Measurements from ENCODE around the gene IL36A.
A peak's percentile ranks its signal among the peaks of the same experiment; 100 is the strongest.

Gene IL36A

DNA sequence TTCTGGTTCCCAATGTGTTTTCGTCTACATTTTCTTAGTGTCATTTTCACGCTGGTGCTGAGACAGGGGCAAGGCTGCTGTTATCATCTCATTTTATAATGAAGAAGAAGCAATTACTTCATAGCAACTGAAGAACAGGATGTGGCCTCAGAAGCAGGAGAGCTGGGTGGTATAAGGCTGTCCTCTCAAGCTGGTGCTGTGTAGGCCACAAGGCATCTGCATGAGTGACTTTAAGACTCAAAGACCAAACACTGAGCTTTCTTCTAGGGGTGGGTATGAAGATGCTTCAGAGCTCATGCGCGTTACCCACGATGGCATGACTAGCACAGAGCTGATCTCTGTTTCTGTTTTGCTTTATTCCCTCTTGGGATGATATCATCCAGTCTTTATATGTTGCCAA, 20.2 kb upstream of the IL36A start:
- no peaks in the 10 kb centered on the region for H3K79me2 ChIP-seq (ENCODE audit: insufficient read depth, low read depth)
- H3K27me3 ChIP-seq (ENCODE audit: insufficient read depth, low read depth), result no peaks in the 10 kb centered on the region
- H3K27ac ChIP-seq, result no peak overlapping the region
- no peak overlapping the region for H3K9ac ChIP-seq
- TF ChIP-seq, protein P1, sequence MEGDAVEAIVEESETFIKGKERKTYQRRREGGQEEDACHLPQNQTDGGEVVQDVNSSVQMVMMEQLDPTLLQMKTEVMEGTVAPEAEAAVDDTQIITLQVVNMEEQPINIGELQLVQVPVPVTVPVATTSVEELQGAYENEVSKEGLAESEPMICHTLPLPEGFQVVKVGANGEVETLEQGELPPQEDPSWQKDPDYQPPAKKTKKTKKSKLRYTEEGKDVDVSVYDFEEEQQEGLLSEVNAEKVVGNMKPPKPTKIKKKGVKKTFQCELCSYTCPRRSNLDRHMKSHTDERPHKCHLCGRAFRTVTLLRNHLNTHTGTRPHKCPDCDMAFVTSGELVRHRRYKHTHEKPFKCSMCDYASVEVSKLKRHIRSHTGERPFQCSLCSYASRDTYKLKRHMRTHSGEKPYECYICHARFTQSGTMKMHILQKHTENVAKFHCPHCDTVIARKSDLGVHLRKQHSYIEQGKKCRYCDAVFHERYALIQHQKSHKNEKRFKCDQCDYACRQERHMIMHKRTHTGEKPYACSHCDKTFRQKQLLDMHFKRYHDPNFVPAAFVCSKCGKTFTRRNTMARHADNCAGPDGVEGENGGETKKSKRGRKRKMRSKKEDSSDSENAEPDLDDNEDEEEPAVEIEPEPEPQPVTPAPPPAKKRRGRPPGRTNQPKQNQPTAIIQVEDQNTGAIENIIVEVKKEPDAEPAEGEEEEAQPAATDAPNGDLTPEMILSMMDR (conservative IDR thresholded peaks at IDR 0.05; ENCODE audit: low read depth, low read length), result no peak
- H3K4me3 ChIP-seq (IDR thresholded peaks at IDR 0.05; ENCODE audit: insufficient read depth, low read depth, low read length), result no peak overlapping the region
- H4K20me1 ChIP-seq (ENCODE audit: insufficient read depth), result no peaks in the 10 kb centered on the region
- no peaks in the 10 kb centered on the region for H3K36me3 ChIP-seq (ENCODE audit: insufficient read depth)
- H3K4me1 ChIP-seq (ENCODE audit: low read depth, poor library complexity, severe bottlenecking), result no peaks in the 10 kb centered on the region
- no peak overlapping the region for H2AFZ ChIP-seq (ENCODE audit: low read depth)
- H3K4me2 ChIP-seq, result no peak overlapping the region

DNA sequence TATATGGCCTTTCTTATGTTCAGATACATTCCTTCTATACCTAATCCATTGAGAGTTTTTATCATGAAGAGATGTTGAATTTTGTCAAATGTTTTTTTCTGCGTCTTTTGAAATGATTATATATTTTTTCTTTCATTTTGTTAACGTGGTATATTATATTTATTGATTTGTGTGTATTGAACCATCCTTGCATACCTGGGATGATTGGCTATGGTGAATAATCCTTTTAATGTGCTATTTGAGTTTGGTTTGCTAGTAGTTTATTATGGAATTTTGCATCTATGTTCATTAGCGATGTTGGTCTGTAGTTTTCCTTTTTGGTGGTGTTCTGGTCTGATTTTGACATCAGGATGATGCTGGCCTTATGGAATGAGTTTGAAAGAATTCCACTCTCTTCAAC, 15.6 kb upstream of the IL36A start:
- H3K27ac ChIP-seq, result no peak overlapping the region
- H4K20me1 ChIP-seq (ENCODE audit: insufficient read depth), result no peaks in the 10 kb centered on the region
- no peak overlapping the region for H3K9ac ChIP-seq
- no peak overlapping the region for H2AFZ ChIP-seq (ENCODE audit: low read depth)
- H3K4me1 ChIP-seq (ENCODE audit: low read depth, poor library complexity, severe bottlenecking), result peaks cover 4% of the 10 kb centered on the region
- H3K79me2 ChIP-seq (ENCODE audit: insufficient read depth, low read depth), result no peaks in the 10 kb centered on the region
- H3K27me3 ChIP-seq (ENCODE audit: insufficient read depth, low read depth), result no peaks in the 10 kb centered on the region
- H3K4me3 ChIP-seq (IDR thresholded peaks at IDR 0.05; ENCODE audit: insufficient read depth, low read depth, low read length), result no peak overlapping the region
- H3K4me2 ChIP-seq, result no peak overlapping the region
- H3K36me3 ChIP-seq (ENCODE audit: insufficient read depth), result no peaks in the 10 kb centered on the region
- TF ChIP-seq, protein P1 (conservative IDR thresholded peaks at IDR 0.05; ENCODE audit: low read depth, low read length), result no peak

DNA sequence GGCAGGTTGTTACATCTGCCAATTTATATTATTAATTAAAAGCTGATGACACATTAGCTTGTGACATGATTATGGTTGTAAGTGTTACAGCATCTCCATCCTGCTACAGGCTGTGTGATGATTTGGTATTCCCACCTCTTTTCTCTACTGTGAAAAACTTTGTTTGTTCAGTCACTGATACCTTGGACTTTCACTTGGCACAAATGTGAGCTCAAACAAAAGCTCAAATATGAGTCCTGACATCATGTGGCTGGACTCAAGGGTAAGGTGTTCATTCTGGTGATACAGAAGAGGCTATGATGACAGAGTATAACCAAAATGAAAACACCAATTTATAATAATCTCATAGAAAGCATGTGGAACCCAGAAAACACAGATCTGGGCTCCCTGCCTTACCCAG, 11.4 kb upstream of the IL36A start:
- Histone ChIP-seq H3K36me3 (ENCODE audit: insufficient read depth) (no peaks in the 10 kb centered on the region), H3K9ac (no peak overlapping the region), H3K27me3 (ENCODE audit: insufficient read depth, low read depth) (no peaks in the 10 kb centered on the region), H3K79me2 (ENCODE audit: insufficient read depth, low read depth) (no peaks in the 10 kb centered on the region), H4K20me1 (ENCODE audit: insufficient read depth) (no peaks in the 10 kb centered on the region), H3K4me3 (IDR thresholded peaks at IDR 0.05; ENCODE audit: insufficient read depth, low read depth, low read length) (no peak overlapping the region), H3K4me1 (ENCODE audit: low read depth, poor library complexity, severe bottlenecking) (peaks cover 28% of the 10 kb centered on the region), H3K27ac (no peak overlapping the region), H2AFZ (ENCODE audit: low read depth) (no peak overlapping the region), H3K4me2 (no peak overlapping the region)
- TF ChIP-seq, protein P1 (conservative IDR thresholded peaks at IDR 0.05; ENCODE audit: low read depth, low read length), result no peak

GRCh38 chr2:112994648-112995047, 10.6 kb upstream of the IL36A start:
- Histone ChIP-seq H3K4me1 (ENCODE audit: low read depth, poor library complexity, severe bottlenecking) (peaks cover 28% of the 10 kb centered on the region), H2AFZ (ENCODE audit: low read depth) (no peak overlapping the region), H3K9ac (no peak overlapping the region), H3K36me3 (ENCODE audit: insufficient read depth) (no peaks in the 10 kb centered on the region), H3K4me3 (IDR thresholded peaks at IDR 0.05; ENCODE audit: insufficient read depth, low read depth, low read length) (no peak overlapping the region), H3K79me2 (ENCODE audit: insufficient read depth, low read depth) (no peaks in the 10 kb centered on the region), H4K20me1 (ENCODE audit: insufficient read depth) (no peaks in the 10 kb centered on the region), H3K27ac (no peak overlapping the region), H3K4me2 (peak overlapping the region; percentile 85; the same call in 1 of the 2 replicates), H3K27me3 (ENCODE audit: insufficient read depth, low read depth) (no peaks in the 10 kb centered on the region)
- TF ChIP-seq, protein P1 (conservative IDR thresholded peaks at IDR 0.05; ENCODE audit: low read depth, low read length), result no peak

Data from KMS-11 (cell line).